Astrocyte of the cerebellum (primary cell): Measurements from ENCODE around the gene FRMD4A.
A peak's percentile ranks its signal among the peaks of the same experiment; 100 is the strongest.

ENCODE experiments used
- DNase-seq: peaks from one replicate; pipeline ENCODE4 v3.0.0-alpha.2; 2011; ENCODE audit warnings: low read depth
- H3K4me3 ChIP-seq: 2 replicates; pipeline ENCODE4 v1.5.1; 2011; ENCODE audit warnings: mild to moderate bottlenecking, low read depth, low read length, moderate library complexity
- in situ Hi-C: cut with HindIII; loops from 2 replicates; pipeline ENCODE4 v1.10.0; 2017; ENCODE audit warnings: low sequenced_read_pairs
- TF ChIP-seq, protein P1 (sequence below): IDR thresholded peaks from 2 replicates; pipeline ENCODE4 v1.5.1; 2012; ENCODE audit warnings: low read length, low read depth, moderate library complexity, mild to moderate bottlenecking; ENCODE audit errors: missing control alignments

The FRMD4A gene

DNA sequence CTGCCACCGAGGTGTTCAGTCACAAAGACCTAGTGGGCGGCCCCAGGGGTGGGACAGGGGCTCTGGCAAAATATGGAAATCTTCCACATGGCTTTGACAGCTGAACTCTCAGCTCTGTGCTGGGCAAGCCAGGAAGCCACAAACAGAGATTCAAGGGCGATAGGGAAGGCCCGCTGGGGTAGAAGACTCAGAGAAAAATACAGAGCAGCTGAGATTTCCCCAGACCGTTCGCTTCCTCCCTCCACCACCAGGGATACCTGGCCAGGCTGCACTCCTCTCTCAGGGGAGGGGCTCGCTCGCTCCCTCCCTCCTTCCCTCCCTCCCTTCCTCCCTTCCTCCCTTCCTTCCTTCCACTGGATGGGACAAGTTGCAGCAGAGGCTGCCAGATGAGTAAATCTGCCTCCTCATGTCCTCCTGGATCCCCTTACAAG, 483.5 kb downstream of the FRMD4A start:
- TF ChIP-seq, protein P1, sequence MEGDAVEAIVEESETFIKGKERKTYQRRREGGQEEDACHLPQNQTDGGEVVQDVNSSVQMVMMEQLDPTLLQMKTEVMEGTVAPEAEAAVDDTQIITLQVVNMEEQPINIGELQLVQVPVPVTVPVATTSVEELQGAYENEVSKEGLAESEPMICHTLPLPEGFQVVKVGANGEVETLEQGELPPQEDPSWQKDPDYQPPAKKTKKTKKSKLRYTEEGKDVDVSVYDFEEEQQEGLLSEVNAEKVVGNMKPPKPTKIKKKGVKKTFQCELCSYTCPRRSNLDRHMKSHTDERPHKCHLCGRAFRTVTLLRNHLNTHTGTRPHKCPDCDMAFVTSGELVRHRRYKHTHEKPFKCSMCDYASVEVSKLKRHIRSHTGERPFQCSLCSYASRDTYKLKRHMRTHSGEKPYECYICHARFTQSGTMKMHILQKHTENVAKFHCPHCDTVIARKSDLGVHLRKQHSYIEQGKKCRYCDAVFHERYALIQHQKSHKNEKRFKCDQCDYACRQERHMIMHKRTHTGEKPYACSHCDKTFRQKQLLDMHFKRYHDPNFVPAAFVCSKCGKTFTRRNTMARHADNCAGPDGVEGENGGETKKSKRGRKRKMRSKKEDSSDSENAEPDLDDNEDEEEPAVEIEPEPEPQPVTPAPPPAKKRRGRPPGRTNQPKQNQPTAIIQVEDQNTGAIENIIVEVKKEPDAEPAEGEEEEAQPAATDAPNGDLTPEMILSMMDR: peak; percentile 13
- in situ Hi-C loops: no loop called here
- no peak overlapping the region for H3K4me3 ChIP-seq
- DNase-seq: no peak

DNA sequence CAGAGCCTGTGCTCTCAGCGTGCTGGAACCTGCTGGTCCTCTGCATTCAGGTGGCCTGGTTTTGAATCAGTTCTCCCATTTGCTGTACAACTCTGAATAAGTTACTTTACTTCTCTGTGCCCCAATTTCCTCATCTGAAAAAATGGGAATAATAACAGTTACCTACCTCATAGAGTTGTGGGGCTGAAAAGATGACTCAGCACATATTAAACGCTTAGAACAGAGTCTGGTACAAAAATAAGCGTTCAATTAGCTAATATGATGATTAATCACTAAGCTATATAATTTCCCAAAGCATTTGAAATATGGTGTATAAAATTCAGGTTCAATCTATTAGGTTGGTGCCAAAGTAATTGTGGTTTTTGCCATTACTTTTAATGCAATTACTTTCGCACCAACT, 484.8 kb downstream of the FRMD4A start:
- TF ChIP-seq, protein P1: no peak
- DNase-seq: no peak
- in situ Hi-C loops: no loop called here
- no peak overlapping the region for H3K4me3 ChIP-seq

DNA sequence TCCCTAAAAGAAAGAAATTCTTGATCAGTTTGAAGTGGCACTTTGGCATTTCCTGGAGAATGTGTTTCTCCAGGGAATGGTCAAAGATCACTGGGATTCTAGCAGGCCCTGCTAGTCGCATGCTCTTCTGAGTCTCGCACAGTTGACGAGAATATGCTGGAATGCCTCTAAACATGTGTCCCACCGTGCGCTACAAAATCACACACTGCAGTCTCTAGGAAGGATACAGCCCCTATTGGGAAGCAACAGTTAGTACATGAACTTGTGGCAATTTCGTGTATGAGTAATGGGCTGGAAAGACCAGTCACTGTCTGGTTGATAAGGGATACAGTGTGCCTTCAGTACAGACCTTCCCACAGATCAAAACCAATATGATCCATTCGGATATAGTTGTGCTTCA, 486.1 kb downstream of the FRMD4A start:
- no peak overlapping the region for H3K4me3 ChIP-seq
- DNase-seq: no peak
- TF ChIP-seq, protein P1: no peak
- in situ Hi-C loops: no loop called here

DNA sequence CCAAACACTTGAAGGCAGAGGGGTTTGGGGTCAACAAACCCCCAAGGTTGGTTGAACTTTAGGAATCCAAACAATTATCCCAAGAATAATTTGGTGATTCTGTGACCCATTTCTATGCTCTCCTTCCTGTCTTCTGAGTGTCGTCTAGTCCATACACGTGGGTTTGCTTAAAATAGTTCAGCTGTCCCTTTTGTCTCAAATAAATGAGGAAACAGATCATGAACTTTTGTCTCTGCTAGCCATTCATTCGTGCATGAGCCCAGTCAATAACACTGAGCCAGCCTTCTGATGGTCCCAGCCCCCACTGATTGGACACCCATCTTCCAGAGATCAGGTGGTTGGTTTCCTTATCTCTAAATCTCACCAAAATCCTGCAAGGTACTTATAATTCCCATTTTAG, 488.6 kb downstream of the FRMD4A start:
- TF ChIP-seq, protein P1: no peak
- H3K4me3 ChIP-seq: no peak overlapping the region
- in situ Hi-C loops: no loop called here
- no peak for DNase-seq

DNA sequence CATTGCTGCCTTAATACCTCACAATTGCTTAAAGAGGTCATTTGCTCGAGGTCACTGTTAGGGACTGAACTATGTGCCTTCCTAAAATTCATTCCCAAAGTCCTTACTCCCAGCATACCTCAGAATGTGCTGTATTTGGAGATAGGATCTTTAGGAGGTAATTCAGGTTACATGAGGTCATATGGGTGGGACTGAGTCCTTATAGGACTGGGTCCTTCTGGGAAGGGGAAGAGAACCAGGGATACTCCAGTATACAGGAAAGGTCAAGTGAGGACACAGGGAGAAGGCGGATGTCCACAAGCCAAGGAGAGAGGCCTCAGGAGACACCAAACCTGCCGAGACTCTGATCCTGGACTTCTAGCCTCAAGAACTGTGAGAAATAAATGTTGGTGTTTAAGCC, 490.7 kb downstream of the FRMD4A start:
- in situ Hi-C loops: no loop called here
- H3K4me3 ChIP-seq: no peak overlapping the region
- DNase-seq: no peak
- TF ChIP-seq, protein P1: no peak

DNA sequence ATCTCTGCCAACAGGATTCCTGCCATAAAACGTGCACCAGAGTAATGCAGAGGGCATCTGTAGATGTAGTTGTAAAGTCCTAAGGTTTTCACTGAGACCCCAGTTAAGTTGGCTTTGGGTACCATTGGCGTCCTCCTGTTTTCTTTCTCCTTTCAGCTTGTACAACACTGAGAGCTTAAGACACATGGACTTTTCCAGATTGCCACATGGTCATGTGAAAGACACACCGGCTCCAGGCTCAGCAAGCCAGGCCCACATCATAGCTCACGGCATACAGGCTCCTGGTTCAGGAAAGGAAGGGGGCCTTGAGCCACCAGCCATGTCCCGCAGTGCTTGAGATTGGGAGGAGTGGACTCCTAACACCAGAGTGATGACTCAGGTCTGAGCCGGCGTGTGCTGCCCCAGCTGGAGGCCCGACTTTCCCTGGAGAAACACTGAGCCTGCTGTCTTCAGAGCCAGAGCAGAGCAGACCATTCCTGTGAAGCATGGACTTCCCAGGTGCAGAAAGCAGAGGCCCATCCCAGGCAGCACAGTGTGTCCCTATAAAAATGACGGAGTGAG, 491.2 kb downstream of the FRMD4A start:
- no peak overlapping the region for H3K4me3 ChIP-seq
- in situ Hi-C loops: no loop called here
- peak; percentile 85 for DNase-seq
- TF ChIP-seq, protein P1: no peak
